Left colon (tissue), 2 donors: ENCODE data around the gene PIGBOS1. TPM values are rescaled to one million over a fixed set of nuclear protein-coding genes. Genes with fewer than 3 reads are reported as not detected.
A peak's percentile ranks its signal among the peaks of the same experiment; 100 is the strongest.
"Not testable (repeated sequence)": the region's sequence is repeated elsewhere in the genome, so short reads cannot be mapped to it uniquely, and the experiment has no call there.

Experiments used
- ATAC-seq: fragments of 200-7000 bp; cut with Tn5 transposase; one replicate; pipeline ENCODE4 v1.9.1; 2020; ENCODE audit warnings: mild to moderate bottlenecking, moderate library complexity
- DNase-seq, 2 donors: peaks; one replicate each; pipeline ENCODE4 v3.0.0-alpha.2; 2020
- intact Hi-C, 2 donors: fragments of 100-400 bp; cut with DNase I in 1 of 2; cut with micrococcal nuclease in 1 of 2; formaldehyde crosslinking; loops; one replicate each; pipeline versions ENCODE4 v1.11.2 to v1.14.0; 2022; cut with DNase I, micrococcal nuclease
- total RNA-seq, 2 donors: library from RNA; stranded (reverse); fragmentation: NEBNext Ultra II Directional; extraction: Animal tissue kit (Norgen Biotek cat#: 25700); gene quantifications; one replicate each; pipeline ENCODE4 v1.2.1, GENCODE V29; 2021
- donor health status: DM: no; HTN: no; CAD: no.
- donor health status: DM: yes; HTN: yes; CAD: no.

Gene PIGBOS1
- total RNA-seq, 2 donors from 2014 or later, result 8.9 to 10.1 TPM

DNA sequence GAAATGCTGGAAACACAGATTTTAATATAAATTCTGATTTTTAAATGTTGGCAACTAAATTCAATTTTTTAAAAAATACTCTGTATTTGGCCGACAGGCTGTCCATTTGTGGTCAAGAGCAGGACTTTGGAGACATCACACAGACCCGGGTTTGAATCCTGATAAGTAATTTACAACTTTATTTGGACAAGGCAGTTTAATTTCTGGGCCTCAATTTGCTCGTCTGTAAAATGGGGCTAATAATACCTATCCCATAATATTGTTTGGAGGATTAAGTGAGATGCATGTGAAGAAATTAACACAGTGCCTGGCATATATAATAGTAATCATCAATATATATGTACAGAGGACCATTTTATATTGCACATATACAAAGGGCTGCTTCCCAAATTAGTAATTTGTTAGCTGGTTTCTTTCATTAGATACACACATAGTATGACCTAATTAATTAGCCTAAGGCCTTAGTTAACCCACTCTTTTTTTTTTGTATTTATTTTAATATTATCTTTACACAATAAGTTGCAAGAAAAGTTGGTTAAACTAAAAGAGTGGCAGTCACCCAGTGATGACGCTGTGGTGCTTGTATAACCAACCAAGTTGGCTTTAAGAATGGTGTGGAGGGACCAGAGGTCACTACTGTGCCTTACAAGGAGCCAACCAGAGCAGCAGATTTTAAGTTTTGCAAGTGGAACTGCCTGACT is 764 bp upstream of the PIGBOS1 start:
- ATAC-seq (peak; percentile 34), DNase-seq (peak in 1 of 2 donors; percentile 29)
- intact Hi-C loops, result no loop called here

DNA sequence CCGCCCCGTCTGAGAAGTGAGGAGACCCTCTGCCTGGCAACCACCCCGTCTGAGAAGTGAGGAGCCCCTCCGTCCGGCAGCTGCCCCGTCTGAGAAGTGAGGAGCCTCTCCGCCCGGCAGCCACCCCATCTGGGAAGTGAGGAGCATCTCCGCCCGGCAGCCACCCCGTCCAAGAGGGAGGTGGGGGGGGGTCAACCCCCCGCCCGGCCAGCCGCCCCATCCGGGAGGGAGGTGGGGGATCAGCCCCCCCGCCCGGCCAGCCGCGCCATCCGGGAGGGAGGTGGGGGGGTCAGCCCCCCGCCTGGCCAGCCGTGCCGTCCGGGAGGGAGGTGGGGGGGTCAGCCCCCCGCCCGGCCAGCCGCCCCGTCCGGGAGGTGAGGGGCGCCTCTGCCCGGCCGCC is 16.1 kb downstream of the PIGBOS1 start:
- ATAC-seq, DNase-seq, intact Hi-C loops: not testable (repeated sequence)

DNA sequence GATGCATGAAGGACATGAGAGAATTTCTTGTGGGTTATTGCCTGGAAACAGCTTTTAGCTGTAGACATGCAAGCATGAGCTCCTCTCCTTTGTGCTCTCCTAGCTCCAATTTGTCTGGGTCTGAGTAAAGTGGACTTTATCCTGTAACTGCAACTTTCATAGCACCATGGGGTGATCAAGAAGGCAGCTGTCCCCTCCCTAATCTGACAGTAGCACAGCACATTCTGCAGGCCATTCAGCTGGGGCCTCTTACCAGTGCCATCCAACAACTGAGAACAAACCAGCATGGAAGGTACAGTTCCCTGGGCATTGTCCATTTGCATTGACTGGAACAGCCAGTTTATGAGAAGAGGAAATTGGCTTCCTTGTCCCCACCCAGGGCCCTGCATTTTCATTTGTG is 21.6 kb downstream of the PIGBOS1 start:
- no peak for DNase-seq
- ATAC-seq, result no peak
- intact Hi-C loops, result no loop called here

DNA sequence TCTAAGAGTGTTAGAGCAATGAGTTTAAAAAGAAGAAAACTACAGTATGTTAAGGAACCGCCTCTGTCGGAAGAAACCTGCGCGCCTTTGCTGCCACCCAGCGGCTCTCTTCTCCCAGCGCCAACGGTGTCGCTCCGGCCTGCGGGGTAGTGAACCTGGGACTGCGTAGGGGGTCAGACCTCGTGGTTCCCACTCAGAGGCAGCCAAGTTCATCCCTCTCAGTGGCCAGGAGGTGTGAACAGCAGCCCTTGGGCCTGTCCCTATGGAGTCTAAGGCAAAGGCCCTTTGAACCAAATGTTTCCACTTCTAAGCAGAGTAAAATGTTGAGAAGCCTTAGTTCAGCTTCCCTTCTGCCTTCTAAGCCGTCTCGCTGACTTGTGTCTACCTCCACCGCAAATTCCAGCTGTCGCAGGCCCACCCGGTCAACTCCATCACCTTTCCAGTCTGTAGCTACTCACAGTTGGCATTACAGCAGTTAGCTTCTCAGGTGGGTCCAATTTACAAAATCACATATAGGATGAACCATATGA is 28.3 kb downstream of the PIGBOS1 start:
- intact Hi-C loops, result loop anchor here (5.0 kb wide), 1 partner anchor 73 kb away; no protein-coding TSS in a partner anchor
- ATAC-seq, result peak; percentile 82
- DNase-seq, result peak; percentile 78 to 90

DNA sequence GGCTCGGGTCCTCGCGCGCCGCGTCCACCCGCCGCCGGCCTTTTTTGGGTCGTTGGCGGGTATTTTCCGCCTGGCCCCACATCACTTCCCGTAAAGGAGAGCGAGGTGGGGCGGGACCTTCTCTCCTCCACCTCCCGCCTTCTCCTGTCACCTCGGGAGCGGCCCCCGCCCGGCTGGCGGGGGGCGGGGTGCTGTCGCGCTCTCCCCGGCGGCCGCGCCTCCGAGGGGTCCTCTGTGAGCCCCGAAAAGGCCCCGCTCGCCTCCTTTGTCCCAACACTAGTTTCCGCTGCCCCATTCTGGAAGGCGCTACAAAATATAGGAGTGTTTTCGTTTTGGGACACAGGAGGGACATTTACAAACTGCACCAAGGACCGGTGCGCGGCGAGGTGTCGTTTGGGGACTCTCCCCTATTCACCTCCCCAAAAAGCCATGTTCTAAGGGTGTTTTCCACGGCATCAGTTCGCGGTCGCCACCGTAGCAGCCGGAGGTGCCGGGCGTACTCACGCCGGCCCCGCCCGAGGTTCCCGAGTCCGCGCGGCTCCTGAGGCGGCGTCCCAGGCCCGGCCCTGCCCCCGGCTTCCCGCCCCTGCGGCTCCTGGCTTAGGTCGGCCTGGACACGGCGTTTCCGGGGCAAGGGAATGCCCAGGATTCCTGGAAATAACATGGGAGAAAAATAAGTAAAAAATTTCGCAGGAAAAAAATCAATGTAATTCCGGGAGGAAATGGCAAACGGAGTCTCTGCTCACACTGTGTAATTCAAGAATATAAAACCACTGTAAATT is 29.0 kb downstream of the PIGBOS1 start, which contains the start of gene RAB27A:
Gene RAB27A, minus strand, starts transcription at position 68 of the 782 bp plus-strand sequence. CDS start 54,879 bp downstream, outside the sequence.
- intact Hi-C loops, result loop anchor here (5.0 kb wide), 1 partner anchor 73 kb away; no protein-coding TSS in a partner anchor
- DNase-seq (peak; percentile 81 to 84), ATAC-seq (peak; percentile 94)

DNA sequence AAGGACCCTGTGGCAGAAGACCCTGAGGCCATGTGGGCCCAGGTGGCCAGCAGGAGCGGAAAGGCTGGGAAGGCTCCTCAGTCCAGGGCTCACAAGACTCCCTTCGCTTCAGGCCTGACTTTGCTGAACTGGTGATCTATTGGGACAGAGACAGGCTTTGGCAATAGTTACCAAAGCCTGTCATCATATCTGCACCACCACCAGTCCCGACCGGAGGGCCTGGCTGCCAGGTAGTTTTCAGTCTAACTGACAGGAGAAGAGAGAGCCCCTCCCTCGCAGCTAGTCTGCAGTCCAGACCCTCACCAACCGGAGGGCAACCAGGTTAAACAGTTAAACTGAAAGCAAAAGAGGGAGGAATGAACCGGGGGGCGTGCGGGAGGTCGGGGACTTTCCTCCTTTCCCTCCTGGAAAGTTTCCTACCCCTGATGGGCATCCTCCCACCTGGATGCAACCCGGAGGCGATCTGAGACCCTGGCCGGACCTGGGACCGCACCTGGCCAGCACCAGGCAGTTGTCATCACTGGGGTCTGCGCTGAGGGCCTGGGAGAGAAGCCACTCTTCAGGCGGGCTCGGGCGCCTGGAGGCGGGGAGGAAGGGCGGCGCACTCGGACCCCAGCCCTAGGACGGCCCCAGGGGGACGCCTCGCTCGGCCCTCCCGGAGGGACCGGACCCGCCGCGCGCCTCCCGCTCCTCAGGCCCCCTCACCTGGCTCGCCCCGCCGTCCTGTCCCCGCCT is 29.7 kb downstream of the PIGBOS1 start:
- DNase-seq (peak; percentile 36), ATAC-seq (peak; percentile 25)
- intact Hi-C loops, result no loop called here

DNA sequence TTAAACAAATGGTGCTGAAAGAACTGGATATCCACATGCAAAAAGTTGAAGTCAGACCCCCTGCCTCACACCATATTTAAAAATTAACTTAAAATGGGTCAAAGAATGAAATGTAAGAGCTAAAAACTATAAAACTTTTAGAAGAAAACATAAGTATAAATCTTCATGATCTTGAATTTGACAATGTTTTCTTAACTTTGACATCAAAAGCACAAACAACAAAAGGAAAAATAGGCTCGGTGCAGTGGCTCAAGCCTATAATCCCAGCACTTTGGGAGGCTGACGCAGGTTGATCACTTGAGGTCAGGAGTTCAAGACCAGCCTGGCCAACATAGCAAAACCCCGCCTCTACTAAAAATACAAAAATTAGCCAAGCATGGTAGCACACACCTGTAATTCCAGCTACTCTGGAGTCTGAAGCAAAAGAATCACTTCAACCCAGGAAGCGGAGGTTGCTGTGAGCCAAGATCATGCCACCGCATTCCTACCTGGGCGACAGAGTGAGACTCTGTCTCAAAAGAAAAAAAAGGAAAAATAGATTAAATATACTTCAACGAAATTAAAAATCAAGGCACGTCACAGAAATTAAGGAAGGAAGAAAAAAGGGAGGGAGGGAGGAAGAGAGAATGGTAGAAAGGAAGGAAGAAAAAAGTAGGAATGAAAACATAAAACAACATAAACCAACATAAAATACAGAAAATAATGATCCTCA is 30.8 kb downstream of the PIGBOS1 start:
- intact Hi-C loops, result no loop called here
- DNase-seq (no peak), ATAC-seq (no peak)

DNA sequence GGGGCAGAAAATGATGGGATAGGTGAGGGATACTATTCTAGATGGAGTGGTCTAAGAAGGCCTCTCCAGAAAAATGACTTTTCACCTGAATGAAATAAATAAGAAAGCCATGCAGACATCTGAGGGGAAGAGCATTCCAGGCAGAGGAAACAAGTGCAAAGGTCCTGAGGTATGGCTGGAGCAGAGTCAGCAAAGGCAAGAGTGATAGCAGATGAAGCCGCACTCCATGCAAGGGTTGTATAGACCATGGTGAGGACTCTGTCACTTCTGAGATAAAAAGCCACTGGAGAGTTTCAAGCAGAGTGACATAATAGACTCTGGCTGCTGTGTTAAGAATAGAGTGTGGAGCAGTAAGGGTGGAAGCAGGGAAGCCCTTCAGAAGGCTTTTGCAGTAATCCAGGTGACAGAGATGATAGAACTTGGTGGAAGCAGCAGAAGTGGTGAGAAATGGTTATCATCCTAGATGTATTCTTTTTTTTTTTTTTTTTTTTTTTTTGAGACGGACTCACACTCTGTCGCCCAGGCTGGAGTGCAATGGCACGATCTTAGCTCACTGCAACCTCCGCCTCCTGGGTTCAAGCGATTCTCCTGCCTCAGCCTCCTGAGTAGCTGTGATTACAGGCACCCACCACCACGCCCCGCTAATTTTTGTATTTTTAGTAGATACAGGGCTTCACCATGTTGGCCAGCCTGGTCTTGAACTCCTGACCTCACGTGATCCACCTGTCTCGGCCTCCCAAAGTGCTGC is 32.3 kb downstream of the PIGBOS1 start:
- intact Hi-C loops, ATAC-seq, DNase-seq: not testable (repeated sequence)

DNA sequence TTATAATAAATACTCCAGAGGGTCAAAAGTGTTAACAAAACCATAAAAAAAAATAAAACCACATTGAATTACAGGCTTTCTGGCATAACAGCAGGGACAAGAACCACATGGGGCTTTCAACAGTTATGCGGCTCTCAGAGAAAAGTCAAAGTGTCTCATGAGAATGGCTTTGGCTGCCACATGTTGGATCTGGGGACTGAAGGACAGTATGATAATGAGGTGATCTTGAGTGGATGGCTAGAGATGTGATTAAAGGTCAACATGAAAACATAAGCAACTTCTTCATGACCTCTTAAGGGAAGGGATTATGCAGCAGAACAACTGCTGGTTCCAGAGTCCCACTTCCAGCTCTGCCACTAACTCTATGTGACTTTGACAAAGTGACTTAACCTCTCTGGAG is 34.5 kb downstream of the PIGBOS1 start:
- DNase-seq, result no peak
- intact Hi-C loops, result no loop called here
- no peak for ATAC-seq

DNA sequence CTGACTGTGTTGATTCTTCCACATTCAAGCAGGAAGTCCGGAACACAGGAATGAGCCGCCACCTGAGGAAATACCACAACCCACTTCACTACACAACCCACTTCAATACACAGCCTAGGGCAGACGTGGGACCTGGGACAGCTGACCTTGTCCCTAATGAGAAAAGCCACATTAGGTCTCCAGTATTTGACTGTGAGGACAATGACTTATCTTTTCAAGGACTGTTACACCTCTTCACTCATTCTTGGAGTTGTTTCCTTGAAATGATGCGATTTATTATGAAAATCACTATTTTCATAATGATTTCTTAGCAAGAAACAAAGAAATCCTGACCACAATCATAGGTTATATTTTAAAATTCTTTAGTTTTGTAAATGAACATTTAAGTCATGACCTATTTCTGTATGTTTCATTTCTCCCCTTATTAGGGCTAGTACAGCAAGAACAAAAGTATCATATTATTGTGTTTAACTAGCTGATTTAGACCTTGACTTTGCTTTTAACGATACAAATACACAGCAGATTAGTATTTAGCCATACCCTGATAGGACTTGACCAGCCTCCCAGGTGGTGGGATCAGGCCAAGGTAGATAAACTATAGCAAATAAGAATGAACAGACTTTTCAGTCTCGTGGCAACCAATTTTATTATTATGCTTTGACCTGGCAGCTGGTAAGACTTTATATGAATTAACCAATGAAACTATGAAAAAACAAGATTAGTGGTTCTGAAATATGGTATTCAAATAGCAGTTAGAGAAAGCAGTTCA is 35.4 kb downstream of the PIGBOS1 start:
- no peak for ATAC-seq
- DNase-seq, result no peak
- intact Hi-C loops, result no loop called here

DNA sequence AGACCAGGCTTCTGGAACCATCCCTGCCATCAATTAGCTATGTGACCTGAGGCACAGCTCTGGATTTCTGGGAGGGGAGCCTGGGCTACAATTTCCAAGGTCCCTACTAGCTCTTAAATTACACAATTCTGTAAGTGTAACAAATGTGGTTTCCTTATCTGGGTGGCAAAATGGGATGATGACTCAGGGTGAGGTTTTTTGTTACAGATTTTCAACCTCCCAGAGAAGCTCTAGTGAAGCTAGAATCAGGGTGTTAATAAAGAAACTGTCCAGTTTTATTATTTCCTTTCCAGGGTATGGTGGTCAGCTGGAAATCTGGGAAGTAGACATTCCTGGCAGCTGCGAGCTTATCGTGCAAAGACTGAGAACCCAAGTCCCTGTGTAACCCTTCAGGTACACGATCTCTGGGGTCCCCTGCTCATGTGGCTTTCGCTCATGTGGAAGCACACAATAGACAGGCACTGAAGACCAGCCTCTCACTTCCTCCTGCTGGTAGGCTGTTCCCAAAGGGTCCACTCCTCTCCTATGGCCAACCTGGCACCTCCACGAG is 36.6 kb downstream of the PIGBOS1 start:
- ATAC-seq, result no peak
- DNase-seq, result no peak

DNA sequence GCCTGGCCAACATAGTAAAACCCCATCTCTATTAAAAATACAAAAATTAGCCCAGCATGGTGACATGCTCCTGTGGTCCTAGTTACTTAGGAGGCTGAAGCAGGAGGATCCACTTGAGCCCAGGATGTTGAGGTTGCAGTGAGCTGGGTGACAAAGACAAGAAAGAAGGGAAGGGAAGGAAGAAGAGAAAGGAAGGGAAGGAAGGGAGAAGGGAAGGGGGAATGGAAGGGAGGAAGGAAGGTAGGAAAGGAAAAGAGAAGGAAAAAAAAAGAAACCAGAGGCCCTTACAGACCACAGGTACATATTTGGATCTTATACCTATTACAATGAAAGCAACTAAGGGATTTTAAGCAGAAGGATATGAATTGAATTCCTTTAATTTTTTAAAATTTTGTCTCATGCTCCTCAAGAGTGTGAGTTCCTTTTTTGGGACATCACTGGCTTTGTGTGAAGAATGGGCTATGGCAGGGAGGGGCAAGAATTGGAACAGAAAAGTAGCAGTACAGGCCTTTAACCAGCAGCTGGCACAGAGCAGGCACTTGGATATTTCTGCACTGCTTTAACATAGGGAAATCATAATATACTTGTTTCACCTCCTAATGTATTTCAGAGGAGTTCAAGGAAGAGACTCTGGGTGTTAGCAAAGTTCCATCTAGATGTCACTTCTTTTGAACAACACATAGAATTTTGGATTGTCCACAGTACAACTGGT is 37.2 kb downstream of the PIGBOS1 start:
- ATAC-seq, result no peak
- intact Hi-C loops, result no loop called here

More for the DNA sequence above, 36.6 kb downstream of the PIGBOS1 start:
- intact Hi-C loops, result no loop called here

DNA sequence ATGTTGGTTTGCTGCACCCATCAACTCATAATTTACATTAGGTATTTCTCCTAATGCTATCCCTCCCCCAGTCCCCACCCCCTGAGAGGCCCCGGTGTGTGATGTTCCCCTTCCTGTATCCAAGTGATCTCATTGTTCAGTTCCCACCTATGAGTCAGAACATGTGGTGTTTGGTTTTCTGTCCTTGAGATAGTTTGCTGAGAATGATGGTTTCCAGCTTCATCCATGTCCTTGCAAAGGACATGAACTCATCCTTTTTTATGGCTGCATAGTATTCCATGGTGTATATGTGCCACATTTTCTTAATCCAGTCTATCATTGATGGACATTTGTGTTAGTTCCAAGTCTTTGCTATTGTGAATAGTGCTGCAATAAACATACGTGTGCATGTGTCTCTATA is 38.3 kb downstream of the PIGBOS1 start:
- DNase-seq, ATAC-seq, intact Hi-C loops: not testable (repeated sequence)

More for the DNA sequence above, 37.2 kb downstream of the PIGBOS1 start:
- DNase-seq, result no peak

DNA sequence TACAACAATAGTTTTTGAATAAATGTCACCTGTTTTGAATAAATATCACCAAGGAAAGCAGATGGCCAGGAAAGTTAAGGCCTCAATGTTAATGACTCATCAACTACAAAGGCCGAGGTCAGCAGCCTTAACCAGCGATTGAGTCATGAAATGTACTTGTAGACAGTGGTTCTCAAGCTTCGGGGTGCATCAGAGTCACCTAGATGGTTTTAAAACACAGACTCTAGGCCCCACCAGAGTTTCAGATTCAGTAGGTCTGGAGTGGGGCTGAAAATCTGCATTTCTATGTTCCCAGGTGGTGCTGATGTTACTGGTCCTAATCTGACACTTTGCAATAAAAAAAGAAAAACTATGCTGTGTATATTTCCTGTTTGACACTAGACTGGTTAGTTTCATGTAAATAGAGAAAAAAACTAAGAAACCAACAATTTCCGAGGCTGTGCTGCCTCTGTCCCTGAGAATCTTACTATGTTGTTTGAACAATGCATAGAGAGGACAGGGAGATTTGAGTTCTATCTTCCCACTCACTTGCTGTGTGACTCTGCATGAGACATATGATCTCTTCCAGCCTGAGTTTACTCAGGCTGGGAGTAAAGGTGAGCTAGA is 39.1 kb downstream of the PIGBOS1 start:
- DNase-seq (no peak), ATAC-seq (peak; percentile 27)
- intact Hi-C loops, result no loop called here

DNA sequence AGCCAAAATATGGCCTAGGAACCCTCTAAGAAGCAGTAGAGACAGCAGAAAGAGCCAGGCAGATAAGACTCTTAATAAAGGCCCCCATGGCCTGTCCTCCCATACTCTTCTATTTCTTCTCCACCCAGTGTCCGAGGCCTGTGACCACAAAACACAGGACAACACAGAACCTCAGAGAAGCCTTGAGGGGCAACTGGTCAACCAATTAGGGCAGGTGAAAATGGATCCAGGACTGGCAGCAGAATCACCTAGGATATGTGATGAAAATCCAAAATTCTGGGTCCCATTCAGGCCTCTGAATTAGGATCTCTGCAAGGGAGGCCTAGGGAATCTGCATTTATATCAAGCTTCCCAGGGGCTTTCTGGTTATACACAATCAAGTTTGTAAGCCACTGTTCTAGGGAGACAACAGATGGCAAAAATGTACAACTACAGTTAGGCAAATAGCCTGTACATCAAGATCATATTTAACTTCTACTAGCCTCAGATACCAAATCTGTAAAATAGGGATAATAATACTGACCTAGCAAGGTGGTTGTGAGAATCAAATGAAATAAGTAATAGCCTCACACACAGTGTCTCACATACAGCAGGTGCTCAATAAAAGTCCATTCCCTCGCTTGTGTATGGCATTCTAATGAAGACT is 39.7 kb downstream of the PIGBOS1 start:
- no peak for ATAC-seq
- intact Hi-C loops, result no loop called here

More for the DNA sequence above, 39.7 kb downstream of the PIGBOS1 start:
- DNase-seq, result no peak
